HEK293T (cell line): Measurements from ENCODE around the gene TPD52L2.

Experiments
- ARNT ChIP-seq: fragments of 450-650 bp; IDR thresholded peaks from 2 replicates; pipeline ENCODE4 v1.6.1; 2017; ENCODE audit warnings: mild to moderate bottlenecking
- BHLHE40 ChIP-seq: fragments of 450-650 bp; IDR thresholded peaks from 2 replicates; pipeline ENCODE4 v1.6.1; 2016; ENCODE audit warnings: mild to moderate bottlenecking, moderate library complexity, borderline replicate concordance
- CTBP1 ChIP-seq: fragments of 450-650 bp; IDR thresholded peaks from 2 replicates; pipeline ENCODE4 v1.6.1; 2016; ENCODE audit warnings: borderline replicate concordance
- FOXA1 ChIP-seq: fragments of 450-650 bp; IDR thresholded peaks from 2 replicates; pipeline ENCODE4 v1.6.1; 2016; ENCODE audit warnings: mild to moderate bottlenecking
- FOXM1 ChIP-seq: fragments of 450-650 bp; IDR thresholded peaks from 2 replicates; pipeline ENCODE4 v1.6.1; 2017; ENCODE audit warnings: mild to moderate bottlenecking, borderline replicate concordance
- L3MBTL2 ChIP-seq: fragments of 450-650 bp; conservative IDR thresholded peaks from 2 replicates; pipeline ENCODE4 v1.6.1; 2016; ENCODE audit warnings: mild to moderate bottlenecking
- LEF1 ChIP-seq: fragments of 450-650 bp; IDR thresholded peaks from 2 replicates; pipeline ENCODE4 v1.6.1; 2017; ENCODE audit warnings: mild to moderate bottlenecking, borderline replicate concordance
- NFRKB ChIP-seq: fragments of 450-650 bp; IDR thresholded peaks from 2 replicates; pipeline ENCODE4 v1.6.1; 2016; ENCODE audit warnings: mild to moderate bottlenecking, moderate library complexity
- SP1 ChIP-seq: fragments of 450-650 bp; IDR thresholded peaks from 2 replicates; pipeline ENCODE4 v1.6.1; 2017
- SUZ12 ChIP-seq: fragments of 450-650 bp; IDR thresholded peaks from 2 replicates; pipeline ENCODE4 v1.6.1; 2016; ENCODE audit warnings: mild to moderate bottlenecking
- TARDBP ChIP-seq: fragments of 450-650 bp; IDR thresholded peaks from 2 replicates; pipeline ENCODE4 v1.6.1; 2016
- ZNF384 ChIP-seq: fragments of 450-650 bp; IDR thresholded peaks from 2 replicates; pipeline ENCODE4 v1.6.1; 2016

DNA sequence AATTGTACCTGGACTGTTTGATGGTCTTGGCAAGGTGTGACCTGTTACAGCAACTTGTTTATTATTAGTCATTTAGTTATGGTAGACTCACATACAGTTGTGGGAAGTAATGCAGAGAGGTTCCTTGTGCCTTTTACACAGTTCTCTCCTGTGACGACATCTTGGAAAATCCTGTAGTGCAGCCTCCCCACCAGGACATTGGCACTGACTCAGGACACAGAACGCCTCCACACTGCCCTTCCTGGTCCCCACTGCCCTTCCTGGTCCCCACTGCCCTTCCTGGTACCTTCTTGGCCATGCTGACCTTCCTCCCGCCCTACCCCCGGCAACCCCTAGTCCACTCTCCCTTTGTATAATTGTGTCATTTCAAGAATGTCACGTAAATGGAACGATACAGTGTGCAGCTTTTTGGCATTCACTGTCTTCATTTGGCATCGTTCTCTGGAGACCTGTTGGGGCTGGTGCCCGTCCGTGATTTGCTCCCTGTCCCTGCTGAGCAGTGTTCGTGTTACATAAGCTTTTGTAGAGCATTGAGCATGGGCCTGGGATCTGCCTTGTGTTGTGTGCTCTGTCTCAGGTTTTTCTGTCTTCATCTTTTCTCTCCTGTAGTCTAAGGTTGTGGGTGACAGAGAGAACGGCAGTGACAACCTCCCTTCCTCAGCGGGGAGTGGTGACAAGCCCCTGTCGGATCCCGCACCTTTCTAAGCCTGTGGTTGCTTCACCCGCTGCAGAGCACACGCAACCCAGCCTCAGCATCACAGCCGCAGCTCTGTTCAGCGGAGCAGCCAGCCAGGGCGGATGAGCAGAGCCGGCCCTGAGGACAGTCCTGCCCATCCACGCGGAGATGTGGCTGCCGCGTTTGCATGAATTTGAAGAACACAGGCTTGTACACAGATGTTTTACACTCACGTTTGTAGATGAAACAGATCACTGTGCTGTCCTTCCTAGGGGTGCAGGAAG lies 24.5 kb downstream of the TPD52L2 start:
- TF ChIP-seq ZNF384: no peak
- TF ChIP-seq BHLHE40: no peak
- TF ChIP-seq SP1: no peak
- no peak for TF ChIP-seq NFRKB
- TF ChIP-seq FOXA1: no peak
- no peak for TF ChIP-seq SUZ12
- no peak for TF ChIP-seq LEF1
- no peak for TF ChIP-seq FOXM1
- TF ChIP-seq ARNT: no peak
- TF ChIP-seq TARDBP: no peak
- TF ChIP-seq L3MBTL2: no peak
- TF ChIP-seq CTBP1: no peak
